ENCODE measurements around the gene GRK3.
"Not testable (repeated sequence)": the region's sequence is repeated elsewhere in the genome, so short reads cannot be mapped to it uniquely, and the experiment has no call there.

Gene GRK3

GRCh38 chr22:25564320-25564978 is at the start of gene GRK3:
GRK3 (plus strand) TSS chr22:25564675; CDS start chr22:25565041, 366 bp downstream.
- Mint-ChIP-seq H3K27ac (peak within 1 kb of the TSS; percentile 86), H3K36me3 (no peaks in the 10 kb centered on the region), H3K4me1 (peaks cover 25% of the 10 kb centered on the region), H3K4me3 (peak within 1 kb of the TSS; percentile 81), H3K9me3 (no peaks in the 10 kb centered on the region)
- ATAC-seq: peak; percentile 84
- peak; percentile 31 to 80 for DNase-seq (ENCODE audit: low spot score in 2 of 2)

- H3K4me3 Mint-ChIP-seq: no peak overlapping the region
- no peaks in the 10 kb centered on the region for H3K4me1 Mint-ChIP-seq
- no peak overlapping the region for H3K27ac Mint-ChIP-seq
- DNase-seq (ENCODE audit: low spot score in 2 of 2): no peak
- H3K9me3 Mint-ChIP-seq: no peaks in the 10 kb centered on the region
- no peaks in the 10 kb centered on the region for H3K36me3 Mint-ChIP-seq
- no peak for ATAC-seq
Measured at GRCh38 chr22:25518000-25518663, 46.3 kb upstream of the GRK3 start.

- no peak overlapping the region for H3K4me3 Mint-ChIP-seq
- peaks cover 3% of the 10 kb centered on the region for H3K9me3 Mint-ChIP-seq
- H3K27ac Mint-ChIP-seq: no peak overlapping the region
- H3K36me3 Mint-ChIP-seq: no peaks in the 10 kb centered on the region
- no peak for DNase-seq (ENCODE audit: low spot score in 2 of 2)
- no peak for ATAC-seq
- no peaks in the 10 kb centered on the region for H3K4me1 Mint-ChIP-seq
Measured at GRCh38 chr22:25525376-25525775, 39.1 kb upstream of the GRK3 start.

- H3K4me3 Mint-ChIP-seq; H3K36me3 Mint-ChIP-seq; H3K4me1 Mint-ChIP-seq; H3K9me3 Mint-ChIP-seq; H3K27ac Mint-ChIP-seq; DNase-seq (ENCODE audit: low spot score in 2 of 2): not testable (repeated sequence)
- peak; percentile 54 for ATAC-seq
Measured at GRCh38 chr22:25525804-25526584, 38.5 kb upstream of the GRK3 start.

- not testable (repeated sequence) for H3K27ac Mint-ChIP-seq; DNase-seq (ENCODE audit: low spot score in 2 of 2); H3K36me3 Mint-ChIP-seq; ATAC-seq; H3K4me1 Mint-ChIP-seq; H3K4me3 Mint-ChIP-seq; H3K9me3 Mint-ChIP-seq
Measured at GRCh38 chr22:25527016-25527415, 37.5 kb upstream of the GRK3 start.

- not testable (repeated sequence) for H3K27ac Mint-ChIP-seq; H3K9me3 Mint-ChIP-seq; DNase-seq (ENCODE audit: low spot score in 2 of 2); H3K4me3 Mint-ChIP-seq; H3K36me3 Mint-ChIP-seq; H3K4me1 Mint-ChIP-seq; ATAC-seq
Measured at GRCh38 chr22:25528068-25528467, 36.4 kb upstream of the GRK3 start.

- not testable (repeated sequence) for H3K9me3 Mint-ChIP-seq; H3K27ac Mint-ChIP-seq; H3K4me3 Mint-ChIP-seq; H3K36me3 Mint-ChIP-seq; ATAC-seq; H3K4me1 Mint-ChIP-seq; DNase-seq (ENCODE audit: low spot score in 2 of 2)
Measured at GRCh38 chr22:25529059-25529458, 35.4 kb upstream of the GRK3 start.

- H3K9me3 Mint-ChIP-seq; H3K4me3 Mint-ChIP-seq; ATAC-seq; DNase-seq (ENCODE audit: low spot score in 2 of 2); H3K27ac Mint-ChIP-seq; H3K4me1 Mint-ChIP-seq; H3K36me3 Mint-ChIP-seq: not testable (repeated sequence)
Measured at GRCh38 chr22:25529541-25530137, 34.8 kb upstream of the GRK3 start.

GRCh38 chr22:25531677-25532076 is 32.8 kb upstream of the GRK3 start:
- H3K9me3 Mint-ChIP-seq; DNase-seq (ENCODE audit: low spot score in 2 of 2); H3K4me1 Mint-ChIP-seq; H3K4me3 Mint-ChIP-seq; ATAC-seq; H3K36me3 Mint-ChIP-seq: not testable (repeated sequence)
- peak overlapping the region; percentile 38 for H3K27ac Mint-ChIP-seq

GRCh38 chr22:25534724-25535123 is 29.8 kb upstream of the GRK3 start:
- no peaks in the 10 kb centered on the region for H3K4me1 Mint-ChIP-seq
- ATAC-seq: no peak
- no peak for DNase-seq (ENCODE audit: low spot score in 2 of 2)
- no peaks in the 10 kb centered on the region for H3K36me3 Mint-ChIP-seq
- H3K27ac Mint-ChIP-seq: no peak overlapping the region
- peaks cover 2% of the 10 kb centered on the region for H3K9me3 Mint-ChIP-seq
- H3K4me3 Mint-ChIP-seq: no peak overlapping the region

- H3K27ac Mint-ChIP-seq: no peak overlapping the region
- no peaks in the 10 kb centered on the region for H3K4me1 Mint-ChIP-seq
- ATAC-seq (no peak), DNase-seq (ENCODE audit: low spot score in 2 of 2) (no peak)
- no peaks in the 10 kb centered on the region for H3K9me3 Mint-ChIP-seq
- H3K4me3 Mint-ChIP-seq: no peak overlapping the region
- H3K36me3 Mint-ChIP-seq: no peaks in the 10 kb centered on the region
Measured at GRCh38 chr22:25536589-25536988, 27.9 kb upstream of the GRK3 start.

GRCh38 chr22:25540166-25540907 is 24.1 kb upstream of the GRK3 start:
- no peak overlapping the region for H3K27ac Mint-ChIP-seq
- H3K4me3 Mint-ChIP-seq: no peak overlapping the region
- ATAC-seq: no peak
- H3K4me1 Mint-ChIP-seq: no peaks in the 10 kb centered on the region
- no peaks in the 10 kb centered on the region for H3K9me3 Mint-ChIP-seq
- no peak for DNase-seq (ENCODE audit: low spot score in 2 of 2)
- no peaks in the 10 kb centered on the region for H3K36me3 Mint-ChIP-seq

- no peak for DNase-seq (ENCODE audit: low spot score in 2 of 2)
- Mint-ChIP-seq H3K9me3 (no peaks in the 10 kb centered on the region), H3K4me3 (no peak overlapping the region), H3K36me3 (no peaks in the 10 kb centered on the region), H3K27ac (no peak overlapping the region), H3K4me1 (no peaks in the 10 kb centered on the region)
- ATAC-seq: no peak
Measured at GRCh38 chr22:25540908-25541660, 23.4 kb upstream of the GRK3 start.

GRCh38 chr22:25542191-25542590 is 22.3 kb upstream of the GRK3 start:
- no peaks in the 10 kb centered on the region for H3K4me1 Mint-ChIP-seq
- H3K36me3 Mint-ChIP-seq: no peaks in the 10 kb centered on the region
- H3K4me3 Mint-ChIP-seq: no peak overlapping the region
- DNase-seq (ENCODE audit: low spot score in 2 of 2) (no peak), ATAC-seq (no peak)
- H3K27ac Mint-ChIP-seq: no peak overlapping the region
- H3K9me3 Mint-ChIP-seq: no peaks in the 10 kb centered on the region

Measured in stimulated activated effector memory CD8-positive, alpha-beta T cell treated with anti-CD3 and anti-CD28 coated beads, Interleukin-12 subunit alpha, Interleukin-12 subunit beta, amount 100 ng/mL, for 72 hours (primary cell).